Smooth muscle cell (in vitro differentiated cells): ENCODE measurements around the gene AOAH. TPM values are rescaled to one million over a fixed set of nuclear protein-coding genes. Genes with fewer than 3 reads are reported as not detected.

Experiments
- DNase-seq: peaks from one replicate; lab custom pipeline; 2025; ENCODE audit not compliant: unreplicated experiment; lab: John Stamatoyannopoulos, UW
- H2AFZ ChIP-seq: fragments of 200-600 bp; sonication (generic); 2 replicates; pipeline ENCODE4 v1.6.0; 2016; ENCODE audit warnings: antibody characterized with exemption, low read depth, mild to moderate bottlenecking
- H3F3A ChIP-seq: fragments of 200-600 bp; sonication (generic); 2 replicates; pipeline ENCODE4 v1.6.0; 2017; ENCODE audit warnings: antibody characterized with exemption, low read depth
- H3K27ac ChIP-seq: fragments of 200-600 bp; sonication (generic); 2 replicates; pipeline ENCODE4 v1.5.1; 2016; ENCODE audit warnings: low read depth, mild to moderate bottlenecking
- H3K27me3 ChIP-seq: fragments of 200-600 bp; sonication (generic); 2 replicates; pipeline ENCODE4 v1.6.1; 2016; ENCODE audit warnings: low read depth, mild to moderate bottlenecking
- H3K36me3 ChIP-seq: fragments of 200-600 bp; sonication (generic); 2 replicates; pipeline ENCODE4 v1.5.1; 2016; ENCODE audit warnings: low read depth
- H3K4me1 ChIP-seq: fragments of 200-600 bp; sonication (generic); 2 replicates; pipeline ENCODE4 v1.5.1; 2016; ENCODE audit warnings: low read depth
- H3K4me2 ChIP-seq: fragments of 200-600 bp; sonication (generic); 2 replicates; pipeline ENCODE4 v1.6.0; 2016; ENCODE audit warnings: mild to moderate bottlenecking
- H3K4me3 ChIP-seq: fragments of 200-600 bp; sonication (generic); 2 replicates; pipeline ENCODE4 v1.5.1; 2016; ENCODE audit warnings: mild to moderate bottlenecking
- H3K79me2 ChIP-seq: fragments of 200-600 bp; sonication (generic); 2 replicates; pipeline ENCODE4 v1.6.0; 2016; ENCODE audit warnings: low read depth, mild to moderate bottlenecking
- H3K9ac ChIP-seq: fragments of 200-600 bp; sonication (generic); 2 replicates; pipeline ENCODE4 v1.6.0; 2016; ENCODE audit warnings: low read depth
- H3K9me3 ChIP-seq: fragments of 200-600 bp; sonication (generic); replicated peaks from 2 replicates; pipeline ENCODE4 v1.5.1; 2016; ENCODE audit warnings: low read depth
- H4K20me1 ChIP-seq: fragments of 200-600 bp; sonication (generic); 2 replicates; pipeline ENCODE4 v1.6.0; 2016; ENCODE audit warnings: low read depth
- CTCF ChIP-seq: fragments of 200-600 bp; sonication (generic); IDR thresholded peaks from 2 replicates; pipeline ENCODE4 v1.5.1; 2017; ENCODE audit warnings: borderline replicate concordance, mild to moderate bottlenecking, antibody characterized with exemption; ENCODE audit not compliant: insufficient read depth, poor library complexity, severe bottlenecking
- WGBS: methylation state at CpG from one replicate; pipeline ENCODE4 v1.1.7; 2016; ENCODE audit warnings: low lambda C conversion rate; 5-methylcytosine and 5-hydroxymethylcytosine counted together
- polyA plus RNA-seq: library from polyadenylated mRNA; unstranded; fragments of >200 nt; fragmentation: Nextera tagmentation; extraction: Ambion mirVana; gene quantifications from 2 replicates; pipeline ENCODE4 v1.2.1, GENCODE V29; 2016
- total RNA-seq: library from RNA; depleted of rRNA; stranded (reverse); fragments of >200 nt; gene quantifications from 2 replicates; pipeline ENCODE4 v1.2.3, GENCODE V29; 2014

The AOAH gene
- total and polyA plus RNA-seq, 2 experiments from 2014 or later: not detected

GRCh38 chr7:36613031-36613614, 111.2 kb downstream of the AOAH start:
- Histone ChIP-seq H3K79me2 (no peaks in the 10 kb centered on the region), H3K27ac (no peak overlapping the region), H3K4me3 (no peak overlapping the region), H2AFZ (no peak overlapping the region), H3K27me3 (peaks cover 16% of the 10 kb centered on the region), H3F3A (no peaks in the 10 kb centered on the region), H3K9ac (no peak overlapping the region), H3K4me2 (no peak overlapping the region), H3K4me1 (no peaks in the 10 kb centered on the region), H3K9me3 (no peaks in the 10 kb centered on the region), H4K20me1 (no peaks in the 10 kb centered on the region), H3K36me3 (no peaks in the 10 kb centered on the region)
- WGBS: 66% methylated on average over 4 of the region's 4 CpGs
- DNase-seq: no peak
- no peak for TF ChIP-seq CTCF

- Histone ChIP-seq H3K9ac (no peak overlapping the region), H3K4me3 (no peak overlapping the region), H3K79me2 (no peaks in the 10 kb centered on the region), H3K9me3 (no peaks in the 10 kb centered on the region), H3K36me3 (no peaks in the 10 kb centered on the region), H3F3A (no peaks in the 10 kb centered on the region), H3K4me1 (peaks cover 6% of the 10 kb centered on the region), H3K27ac (no peak overlapping the region), H2AFZ (no peak overlapping the region), H4K20me1 (no peaks in the 10 kb centered on the region), H3K27me3 (peaks cover 14% of the 10 kb centered on the region), H3K4me2 (no peak overlapping the region)
- WGBS: 94% methylated on average over 6 of the region's 6 CpGs
- no peak for TF ChIP-seq CTCF
- DNase-seq: no peak
Observed at GRCh38 chr7:36611703-36612102, 112.6 kb downstream of the AOAH start.

- TF ChIP-seq CTCF: no peak
- no peak for DNase-seq
- Histone ChIP-seq H3K9ac (no peak overlapping the region), H3K27ac (no peak overlapping the region), H3K79me2 (no peaks in the 10 kb centered on the region), H3K4me1 (peaks cover 24% of the 10 kb centered on the region), H3K4me3 (no peak overlapping the region), H3K36me3 (no peaks in the 10 kb centered on the region), H3K4me2 (no peak overlapping the region), H3K27me3 (no peaks in the 10 kb centered on the region), H4K20me1 (no peaks in the 10 kb centered on the region), H2AFZ (no peak overlapping the region), H3F3A (no peaks in the 10 kb centered on the region), H3K9me3 (no peaks in the 10 kb centered on the region)
- WGBS: 96% methylated on average over 3 of the region's 3 CpGs
Observed at GRCh38 chr7:36607721-36608095, 116.6 kb downstream of the AOAH start.
